Measurements from ENCODE around the gene TMEM108. TPM values are rescaled to one million over a fixed set of nuclear protein-coding genes. Genes with fewer than 3 reads are reported as not detected.

Gene TMEM108
- total and polyA plus RNA-seq, 2 experiments from 2014 or later, result 7.4 to 15.3 TPM

GRCh38 chr3:133268726-133269134, 230.5 kb downstream of the TMEM108 start:
- H3K27me3 Mint-ChIP-seq (ENCODE audit: insufficient read depth, low read depth, poor library complexity), result no peaks in the 10 kb centered on the region
- H3K4me3 Mint-ChIP-seq, result no peak overlapping the region

More at GRCh38 chr3:133268726-133269134, 230.5 kb downstream of the TMEM108 start:
- H3K27ac Mint-ChIP-seq, result no peak overlapping the region
- H3K4me1 Mint-ChIP-seq, result peaks cover 22% of the 10 kb centered on the region
- Histone ChIP-seq H4K20me1 (replicated peaks; ENCODE audit: insufficient read depth) (no peaks in the 10 kb centered on the region; the same call in 1 of the 2 replicates), H3K79me2 (replicated peaks; ENCODE audit: insufficient read depth) (no peaks in the 10 kb centered on the region; the same call in 1 of the 2 replicates), H3K27ac (ENCODE audit: low read depth) (no peak overlapping the region), H3K9me2 (ENCODE audit: insufficient read depth) (no peaks in the 10 kb centered on the region; the same call in 1 of the 2 replicates), H3K36me3 (ENCODE audit: insufficient read depth) (no peaks in the 10 kb centered on the region), H3K4me2 (no peak overlapping the region), H3K4me3 (no peak overlapping the region), H3K4me1 (ENCODE audit: insufficient read depth) (peaks cover 5% of the 10 kb centered on the region; the same call in 1 of the 2 replicates), H2AFZ (no peak overlapping the region), H3K27me3 (ENCODE audit: insufficient read depth) (no peaks in the 10 kb centered on the region), H3F3A (replicated peaks; ENCODE audit: low read depth) (no peaks in the 10 kb centered on the region)
- no peak for TF ChIP-seq ZNF462 (CRISPR knock-in tag; IDR thresholded peaks at IDR 0.05)
- TF ChIP-seq CREB1 (CRISPR knock-in tag; IDR thresholded peaks at IDR 0.05; ENCODE audit: low read depth), result no peak
- TF ChIP-seq EZH2phosphoT487 (IDR thresholded peaks at IDR 0.05; ENCODE audit: unreplicated experiment), result no peak
- TF ChIP-seq, protein P1, sequence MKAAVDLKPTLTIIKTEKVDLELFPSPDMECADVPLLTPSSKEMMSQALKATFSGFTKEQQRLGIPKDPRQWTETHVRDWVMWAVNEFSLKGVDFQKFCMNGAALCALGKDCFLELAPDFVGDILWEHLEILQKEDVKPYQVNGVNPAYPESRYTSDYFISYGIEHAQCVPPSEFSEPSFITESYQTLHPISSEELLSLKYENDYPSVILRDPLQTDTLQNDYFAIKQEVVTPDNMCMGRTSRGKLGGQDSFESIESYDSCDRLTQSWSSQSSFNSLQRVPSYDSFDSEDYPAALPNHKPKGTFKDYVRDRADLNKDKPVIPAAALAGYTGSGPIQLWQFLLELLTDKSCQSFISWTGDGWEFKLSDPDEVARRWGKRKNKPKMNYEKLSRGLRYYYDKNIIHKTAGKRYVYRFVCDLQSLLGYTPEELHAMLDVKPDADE (IDR thresholded peaks at IDR 0.05), result no peak
- no peak for TF ChIP-seq POLR2AphosphoS5 (IDR thresholded peaks at IDR 0.05; ENCODE audit: low read depth)
- ATAC-seq, result no peak
- no peak for DNase-seq (ENCODE audit: low spot score)
- H3K36me3 Mint-ChIP-seq (ENCODE audit: low read depth), result no peaks in the 10 kb centered on the region
- no peaks in the 10 kb centered on the region for H3K9me3 Mint-ChIP-seq
